GM19372 (cell line): ENCODE measurements around the gene YAE1.
A peak's percentile ranks its signal among the peaks of the same experiment; 100 is the strongest.

ENCODE experiments used
- ATAC-seq: cut with Tn5 transposase; IDR thresholded peaks from one replicate; pipeline ENCODE4 v1.9.1; 2021; ENCODE audit warnings: mild to moderate bottlenecking, low read depth, moderate library complexity; ENCODE audit not compliant: unreplicated experiment

Gene YAE1

DNA sequence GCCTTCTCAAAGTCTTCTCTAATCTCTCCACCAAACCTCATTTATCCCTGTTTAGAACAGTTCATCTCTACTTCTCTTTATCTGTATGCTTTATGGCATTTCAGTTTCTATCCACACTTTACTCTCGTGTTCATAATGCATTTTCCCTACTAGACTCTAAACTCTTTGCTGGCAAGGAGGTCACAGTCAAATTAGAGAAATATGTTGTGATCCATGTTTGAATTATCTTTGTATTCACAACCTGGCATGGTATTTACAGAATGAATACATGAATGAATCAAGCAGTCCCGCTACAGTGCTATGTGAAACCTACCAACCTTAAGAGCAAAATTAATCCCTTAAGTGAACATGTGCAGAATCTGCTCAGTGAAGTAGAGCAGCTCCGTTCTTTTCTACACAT is 12.8 kb upstream of the YAE1 start:
- no peak for ATAC-seq

DNA sequence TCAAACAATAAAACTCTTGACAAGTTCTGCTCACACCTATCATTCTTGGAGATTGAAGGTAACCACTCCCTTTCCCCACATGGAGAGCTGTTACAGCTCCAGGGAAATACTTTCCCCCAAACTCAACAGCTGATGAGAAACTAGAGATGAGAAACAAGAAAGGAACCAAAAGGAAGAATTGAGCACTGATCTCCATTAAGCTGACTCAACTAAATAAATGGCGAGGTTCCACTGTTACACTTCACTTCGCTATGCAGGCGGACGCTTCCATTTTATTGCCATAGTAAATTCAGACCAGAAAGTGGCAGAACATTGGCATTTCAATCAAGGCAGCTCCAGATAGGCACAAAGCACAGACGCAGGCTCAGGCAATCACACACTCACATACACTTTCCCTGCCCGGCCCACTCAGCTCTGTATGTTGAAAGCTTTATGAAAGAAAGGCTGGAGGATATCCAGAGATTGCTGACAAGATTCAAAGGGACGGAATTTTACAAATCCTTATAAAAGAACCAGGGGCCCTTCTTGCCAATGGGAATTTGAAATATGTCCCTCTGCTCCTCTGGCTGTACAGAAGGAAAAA is 11.5 kb upstream of the YAE1 start:
- ATAC-seq: no peak

DNA sequence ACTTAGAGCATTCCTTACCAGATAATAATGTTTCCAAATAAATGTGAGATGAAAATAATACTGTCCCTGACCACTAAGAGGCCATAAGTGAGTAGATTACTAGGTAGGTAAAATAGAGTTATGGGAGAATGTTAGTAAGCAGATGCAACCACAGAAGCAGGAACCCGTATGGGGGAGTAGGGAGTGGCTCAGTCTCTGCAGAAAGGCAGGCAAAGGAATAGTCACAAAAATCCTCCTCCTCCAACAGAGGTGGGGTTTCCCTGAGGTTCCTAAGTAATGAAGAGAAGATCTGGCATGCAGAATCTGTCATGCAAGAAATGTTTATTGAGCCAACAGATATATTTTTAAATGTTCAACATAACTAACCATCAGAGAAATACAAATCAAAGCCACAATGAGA is 9.0 kb upstream of the YAE1 start:
- no peak for ATAC-seq

DNA sequence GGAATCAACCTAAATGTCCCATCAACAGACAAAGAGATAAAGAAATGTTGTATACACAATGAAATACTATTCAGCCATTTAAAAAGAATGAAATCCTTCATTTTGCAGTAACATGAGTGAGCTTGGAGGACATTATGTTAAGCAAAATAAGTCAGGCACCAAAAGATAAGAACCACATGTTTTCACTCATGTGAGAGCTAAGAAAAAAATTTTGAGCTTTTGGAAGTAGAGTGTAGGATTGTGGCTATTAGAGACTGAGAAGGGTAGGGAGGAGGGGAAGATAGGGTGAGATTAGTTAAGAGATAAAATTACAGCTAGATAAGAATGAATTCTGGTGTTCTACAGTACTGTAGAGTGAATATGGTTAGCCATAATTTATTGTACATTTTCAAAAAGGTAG is 8.3 kb upstream of the YAE1 start:
- no peak for ATAC-seq

DNA sequence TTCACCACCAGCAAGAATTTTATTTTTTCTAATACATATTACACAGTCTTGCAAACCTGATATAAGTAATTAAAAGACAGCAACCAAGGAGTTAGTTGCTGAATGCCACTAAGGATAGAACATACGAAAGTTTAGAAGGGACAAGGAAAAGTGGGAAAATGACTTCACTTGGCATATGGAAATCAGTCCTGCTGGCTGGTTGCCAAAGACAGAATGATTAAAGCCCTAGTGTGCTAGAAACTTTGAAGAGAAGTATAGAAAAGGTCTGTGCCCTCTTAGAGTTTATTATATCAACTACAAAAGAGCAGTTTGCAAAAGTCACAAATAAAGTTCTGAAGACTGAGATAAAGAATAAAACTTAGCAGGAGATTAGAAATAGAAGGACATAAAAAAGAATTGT is 5.8 kb upstream of the YAE1 start:
- ATAC-seq: no peak

DNA sequence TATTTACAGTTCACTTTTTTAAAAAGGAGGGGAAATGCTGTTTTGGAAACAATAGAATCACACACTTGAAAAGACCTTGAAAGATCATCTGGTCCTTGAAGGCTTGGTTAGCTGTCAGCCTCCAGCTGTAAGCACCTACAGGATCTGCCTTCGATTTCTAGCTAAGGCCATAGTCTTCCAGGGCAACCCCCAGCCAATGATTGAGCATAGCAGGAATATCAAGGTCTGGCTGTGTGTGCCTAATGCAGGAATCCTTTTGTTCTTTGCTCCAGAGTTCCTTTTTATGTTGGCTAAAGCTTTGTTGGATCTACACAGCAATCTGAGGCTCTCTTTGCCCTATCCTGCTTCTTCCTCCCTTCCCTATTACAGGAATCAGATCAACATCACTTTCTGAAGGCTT is 5.2 kb upstream of the YAE1 start:
- no peak for ATAC-seq

DNA sequence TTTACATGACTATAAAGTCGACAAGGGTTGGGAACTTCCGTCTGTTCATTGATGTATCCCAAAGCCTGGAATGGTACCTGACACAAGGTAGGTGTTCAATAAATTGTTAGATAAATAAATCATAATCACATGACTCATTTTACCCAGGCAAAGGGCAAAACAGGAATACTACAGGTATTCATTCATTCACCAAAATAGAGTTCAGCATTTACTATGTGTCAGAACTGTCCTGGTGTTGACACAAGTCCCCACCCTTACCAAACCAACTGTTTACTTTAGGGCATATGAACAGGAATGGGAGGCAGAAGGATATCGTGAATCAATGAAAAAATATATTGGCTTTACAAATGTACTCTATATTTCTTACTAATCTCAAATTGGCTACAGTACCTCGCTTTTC is 666 bp upstream of the YAE1 start:
- ATAC-seq: no peak

DNA sequence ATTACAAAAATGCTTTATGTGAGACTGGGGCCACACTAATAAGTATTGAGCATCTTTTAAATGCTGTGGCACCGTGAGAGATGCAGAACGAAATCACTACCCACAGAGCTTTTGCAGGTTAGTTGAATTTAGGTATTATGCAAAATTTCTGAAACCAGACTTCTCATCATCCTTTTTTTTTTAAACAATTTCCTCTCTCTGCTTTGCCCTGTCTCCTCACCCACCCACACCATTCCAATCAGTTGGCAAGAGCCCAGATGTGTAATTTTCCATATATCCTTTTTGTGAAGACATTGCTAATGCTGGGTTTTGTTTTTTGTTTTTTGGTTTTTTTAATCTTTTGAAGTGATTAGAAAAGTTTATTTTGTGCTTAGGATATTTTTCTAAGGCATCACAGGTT is 1.1 kb downstream of the YAE1 start:
- no peak for ATAC-seq

DNA sequence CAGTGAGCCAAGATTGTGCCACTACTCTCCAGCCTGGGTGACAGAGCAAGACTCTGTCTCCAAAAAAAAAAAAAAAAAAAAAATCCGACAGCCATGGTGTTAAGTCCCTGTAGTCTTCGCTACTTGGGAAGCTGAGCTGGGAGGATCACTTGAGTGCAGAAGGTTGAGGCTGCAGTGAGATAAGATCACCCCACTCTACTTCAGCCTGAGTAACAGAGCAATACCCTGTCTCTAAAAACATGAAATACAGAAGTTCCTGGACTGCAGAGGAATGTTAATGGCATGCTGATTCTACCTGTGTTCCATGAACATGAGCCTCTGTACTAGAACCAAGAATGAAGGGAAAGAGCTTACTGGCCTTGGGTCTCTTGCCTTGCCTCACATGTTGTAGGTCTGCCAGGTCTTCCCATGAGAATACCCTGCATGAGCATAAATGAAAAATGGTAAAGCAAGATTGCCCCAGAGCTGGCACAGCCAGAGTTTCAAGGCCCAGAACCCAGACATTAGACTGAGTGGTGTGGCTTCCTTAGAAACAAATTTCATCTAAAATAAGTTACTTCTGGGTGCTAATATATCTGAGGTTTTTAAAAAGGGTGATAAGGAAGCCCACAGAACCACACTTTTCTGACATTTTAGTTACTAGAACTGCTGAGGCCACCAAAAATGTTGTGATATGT is 8.6 kb downstream of the YAE1 start:
- no peak for ATAC-seq

DNA sequence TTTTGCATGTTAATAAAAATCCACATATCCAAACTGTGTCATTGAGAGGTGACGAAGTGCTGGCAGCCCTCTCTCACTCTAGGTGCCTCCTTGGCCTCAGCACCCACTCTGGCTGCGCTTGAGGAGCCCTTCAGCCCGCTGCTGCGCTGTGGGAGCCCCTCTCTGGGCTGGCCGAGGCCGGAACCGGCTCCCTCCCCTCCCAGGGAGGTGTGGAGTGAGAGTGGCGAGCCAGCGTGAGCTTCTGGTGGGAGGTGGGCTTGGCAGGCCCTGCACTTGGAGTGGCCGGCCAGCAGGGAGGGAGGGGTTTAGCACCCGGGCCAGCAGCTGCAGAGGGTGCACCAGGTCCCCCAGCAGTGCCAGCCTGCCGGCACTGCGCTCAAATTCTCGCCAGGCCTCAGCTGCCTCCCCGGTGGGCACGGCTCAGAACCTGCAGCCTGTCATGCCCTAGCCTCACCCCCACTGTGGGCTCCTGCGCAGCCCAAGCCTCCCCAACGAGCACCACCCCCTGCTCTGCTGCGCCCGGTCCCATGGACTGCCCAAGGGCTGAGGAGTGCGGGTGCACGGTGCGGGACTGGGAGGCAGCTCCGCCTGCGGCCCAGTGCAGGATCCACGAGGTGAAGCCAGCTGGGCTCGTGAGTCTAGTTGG is 11.1 kb downstream of the YAE1 start:
- no peak for ATAC-seq

DNA sequence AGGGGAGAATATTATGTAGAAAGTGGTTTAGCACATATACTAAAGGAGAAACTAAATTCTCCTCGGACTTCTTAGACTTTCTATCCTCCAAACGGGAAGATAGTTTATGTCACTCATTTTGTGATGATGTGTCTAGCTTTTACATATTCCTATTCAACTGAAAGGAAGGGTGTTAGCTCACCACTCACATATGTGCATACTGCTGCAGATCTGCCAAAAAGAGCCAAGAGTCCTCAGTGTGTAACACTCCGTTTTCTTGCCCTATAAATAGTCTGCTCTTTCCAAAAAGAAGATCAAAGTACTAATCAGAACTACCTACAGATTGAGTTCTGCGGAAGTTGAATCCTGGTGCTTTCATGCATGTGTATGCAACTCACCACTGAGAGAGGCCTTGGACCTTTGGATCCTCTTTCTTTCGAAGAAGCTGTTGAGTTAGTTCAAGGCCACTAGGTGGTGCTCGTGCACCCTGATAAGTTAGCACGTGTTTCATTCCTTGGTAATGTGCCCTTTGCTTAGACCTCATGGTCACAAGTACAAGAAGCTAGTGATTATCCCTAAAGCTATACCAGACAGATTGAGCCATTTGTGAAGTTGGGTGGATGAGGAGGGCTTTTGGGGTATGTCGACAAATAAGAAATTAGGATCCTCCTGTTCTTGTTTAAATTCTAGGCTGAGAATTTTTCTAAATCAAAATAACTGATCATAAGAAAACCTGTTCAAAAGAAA is 14.1 kb downstream of the YAE1 start:
- ATAC-seq: peak; percentile 96

DNA sequence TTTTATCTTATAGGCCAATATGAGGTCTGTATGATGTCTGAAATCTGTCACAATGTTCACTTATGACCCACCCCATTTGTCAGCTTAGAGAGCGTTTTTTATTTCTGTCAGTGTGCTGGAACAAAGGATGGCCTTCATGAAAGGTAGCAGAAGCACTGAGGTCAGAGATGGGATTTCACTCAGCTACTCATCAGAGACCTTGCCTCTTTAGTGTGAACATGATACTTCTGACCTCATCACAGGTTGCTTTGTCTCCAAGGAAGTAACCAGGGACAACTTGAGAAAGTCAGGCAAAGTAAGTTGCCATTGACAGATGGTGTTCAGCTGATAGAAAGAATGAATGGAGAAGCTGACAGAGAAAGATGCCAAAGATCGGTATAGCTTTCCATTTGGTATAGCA is 16.3 kb downstream of the YAE1 start:
- ATAC-seq: no peak

DNA sequence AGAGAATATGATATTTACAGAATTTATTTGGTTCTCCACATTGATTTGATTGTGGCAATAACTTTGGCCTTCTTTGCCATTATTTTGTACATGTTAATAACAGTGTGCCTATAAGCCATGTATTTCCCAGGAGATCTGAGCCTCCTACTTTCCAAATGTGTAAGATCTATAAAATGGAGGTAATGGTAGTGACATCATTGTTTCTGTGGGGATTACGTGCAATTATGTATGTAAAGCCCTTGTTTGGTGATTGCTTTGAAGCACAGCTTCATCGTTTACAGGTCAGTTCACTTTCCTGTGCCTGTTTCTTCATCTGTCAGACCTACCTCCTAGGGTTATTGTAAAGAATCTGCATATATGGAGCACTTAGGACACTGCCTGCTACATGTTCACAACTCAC is 17.3 kb downstream of the YAE1 start:
- ATAC-seq: no peak

DNA sequence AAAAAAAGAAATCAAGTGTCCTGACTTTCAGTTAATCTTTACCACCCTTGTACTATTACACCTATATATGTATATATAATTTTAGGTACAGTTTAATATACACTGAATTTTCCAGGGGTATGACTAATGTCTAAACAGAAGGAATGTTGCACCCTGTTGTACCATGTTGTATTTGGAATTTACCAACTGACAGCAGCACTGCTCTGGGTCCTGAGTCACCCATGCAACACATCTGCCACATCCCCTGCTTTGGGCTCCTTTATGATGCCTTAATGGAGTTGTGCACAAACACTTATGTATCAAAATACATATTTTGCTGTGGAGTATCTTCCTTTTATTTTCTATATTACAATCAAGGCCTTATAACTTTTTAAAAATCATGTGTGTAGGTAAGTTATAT is 21.2 kb downstream of the YAE1 start:
- no peak for ATAC-seq

DNA sequence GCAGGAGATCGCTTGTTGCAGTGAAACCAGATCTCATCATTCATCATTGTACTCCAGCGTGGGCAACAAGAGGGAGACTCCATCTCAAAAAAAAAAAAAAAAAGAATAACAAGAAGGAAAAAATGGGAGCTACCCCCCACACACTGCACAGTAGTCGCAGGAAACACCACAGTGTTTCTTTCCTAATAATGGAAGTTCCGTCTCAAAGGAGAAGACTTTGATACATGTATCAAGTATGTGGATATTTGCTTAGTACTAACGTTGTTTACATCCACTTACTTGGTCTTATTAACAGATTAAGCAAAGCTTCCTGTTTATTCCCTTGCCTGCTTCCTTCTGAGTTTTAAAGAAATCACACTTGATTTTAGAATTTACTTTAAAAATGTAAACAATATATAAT is 22.2 kb downstream of the YAE1 start:
- ATAC-seq: no peak

DNA sequence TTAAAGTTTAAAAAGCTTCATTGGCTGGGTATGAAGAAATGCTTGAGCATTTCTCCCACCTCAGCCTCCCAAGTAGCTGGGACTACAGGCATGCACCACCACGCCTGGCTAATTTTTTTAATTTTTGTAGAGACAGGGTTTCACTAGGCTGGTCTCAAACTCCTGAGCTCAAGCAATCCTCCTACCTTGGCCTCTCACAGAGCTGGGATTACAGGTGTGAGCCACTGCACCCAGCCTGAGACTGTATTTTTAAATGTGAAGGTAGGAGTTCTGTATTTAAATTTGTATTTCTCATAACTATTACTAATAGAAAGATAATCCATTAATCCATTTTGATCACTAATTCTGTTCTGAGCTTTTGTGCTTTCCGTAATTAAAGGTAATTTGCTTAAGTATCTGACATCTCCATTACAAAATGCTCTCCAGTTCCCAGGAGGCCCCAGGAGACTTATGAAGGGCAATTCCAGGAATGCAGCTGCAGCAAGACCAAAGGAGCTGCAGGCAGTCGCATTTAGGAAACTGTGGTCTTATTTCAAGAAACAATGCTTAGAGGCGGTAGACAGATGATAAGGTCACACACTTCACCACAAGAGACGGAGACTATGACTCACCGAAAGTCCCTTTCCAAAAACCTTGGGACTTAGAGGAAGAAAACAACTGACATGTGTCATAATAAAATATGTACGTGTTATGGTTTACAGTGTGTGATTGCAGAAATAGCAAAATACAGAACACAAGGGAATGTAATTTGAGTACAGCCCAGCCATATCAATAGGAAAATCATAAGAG is 23.3 kb downstream of the YAE1 start:
- ATAC-seq: peak; percentile 94

DNA sequence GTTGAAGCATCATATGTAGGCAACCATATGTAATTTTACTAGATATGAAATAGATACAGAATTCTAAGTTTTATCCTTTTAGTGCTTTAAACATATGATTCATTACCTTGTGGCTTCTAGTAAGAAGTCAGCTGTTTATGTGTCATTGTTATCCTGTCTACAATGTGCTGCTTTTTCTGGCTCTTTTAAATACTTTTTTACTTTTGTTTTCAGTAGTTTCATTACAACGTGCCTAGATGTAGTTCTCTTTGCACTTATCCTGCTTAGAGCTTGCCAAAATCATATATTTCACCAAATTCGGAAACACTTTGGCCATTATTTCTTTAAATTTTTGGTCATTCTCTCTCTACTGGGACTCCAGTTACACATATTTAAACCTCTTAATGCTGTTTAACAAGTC is 26.4 kb downstream of the YAE1 start:
- no peak for ATAC-seq

DNA sequence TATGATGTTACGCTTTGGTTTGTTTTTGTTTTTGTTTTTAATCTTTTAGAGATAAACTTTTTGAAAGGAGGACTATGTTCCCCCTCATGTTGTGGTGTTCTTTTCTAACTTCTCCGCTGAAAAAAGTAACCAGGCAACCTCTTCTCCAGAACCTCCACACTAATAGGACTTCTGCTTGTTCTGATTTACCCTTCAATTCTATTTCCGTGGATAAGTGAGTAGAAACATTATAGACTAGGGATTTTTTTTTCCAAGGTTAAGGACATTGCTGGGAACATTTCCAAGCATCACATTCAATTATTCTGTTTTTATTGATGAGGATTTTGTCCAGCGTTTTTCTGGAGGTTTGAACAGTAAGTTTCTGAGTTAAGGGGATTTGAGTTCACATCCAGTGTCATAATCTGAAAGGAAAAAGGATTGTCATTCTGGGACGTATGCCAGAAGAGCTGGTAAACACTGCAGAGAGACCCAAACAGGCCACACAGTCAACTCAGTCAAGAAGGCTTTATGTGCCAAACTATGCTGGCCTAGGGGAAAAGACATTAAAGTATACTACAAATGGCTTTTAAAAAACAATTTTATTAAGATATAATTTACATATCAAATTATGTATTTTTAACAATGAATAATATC is 28.9 kb downstream of the YAE1 start:
- no peak for ATAC-seq

DNA sequence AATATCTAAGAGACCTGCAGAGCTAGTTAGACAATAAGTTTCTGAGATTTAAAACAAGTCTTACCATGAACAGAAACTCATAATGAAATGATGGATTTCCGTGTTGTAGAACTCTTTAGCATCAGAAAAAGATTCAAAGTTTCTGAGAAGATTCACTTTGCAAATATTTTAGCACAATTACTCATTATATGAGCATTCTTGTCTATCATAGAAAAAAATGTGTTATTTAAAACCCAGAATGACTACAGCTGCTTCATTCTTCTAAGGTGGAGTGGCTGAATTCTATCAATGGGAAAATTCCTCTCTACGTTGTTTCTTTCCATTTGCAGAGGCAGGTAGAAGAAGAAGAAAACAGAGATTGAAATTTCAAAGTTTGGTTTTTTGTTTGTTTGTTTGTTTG is 36.1 kb downstream of the YAE1 start:
- ATAC-seq: no peak

DNA sequence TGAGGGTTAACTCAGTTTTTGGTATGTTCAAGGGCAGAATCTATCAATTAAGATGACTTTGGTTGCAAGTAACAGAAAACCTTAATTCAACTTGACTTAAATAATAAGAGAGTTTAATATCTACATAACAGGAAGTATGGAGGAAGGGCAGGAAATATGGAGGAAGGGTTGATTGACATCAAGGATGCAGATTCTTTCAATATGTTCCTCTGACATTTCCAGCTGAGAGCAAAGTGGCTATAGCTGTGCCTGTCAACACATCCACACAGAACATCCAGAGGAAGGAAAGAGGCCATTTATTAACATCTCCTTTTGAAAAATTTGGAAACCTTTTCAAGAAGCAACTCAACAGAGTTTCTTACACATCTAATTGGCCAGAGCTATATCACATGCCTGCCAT is 37.7 kb downstream of the YAE1 start:
- ATAC-seq: no peak
